Endodermal cell (in vitro differentiated cells): ENCODE data around the gene GSDMA. TPM values are rescaled to one million over a fixed set of nuclear protein-coding genes. Genes with fewer than 3 reads are reported as not detected.

Experiments
- DNase-seq: peaks from one replicate; pipeline ENCODE4 v3.0.0-alpha.2; 2017
- H3K27ac ChIP-seq: 2 replicates; pipeline ENCODE4 v1.5.1; 2013; ENCODE audit warnings: mild to moderate bottlenecking, low read depth, low read length, moderate library complexity
- H3K27me3 ChIP-seq: 2 replicates; pipeline ENCODE4 v1.6.1; 2013; ENCODE audit warnings: mild to moderate bottlenecking, low read length, moderate library complexity; ENCODE audit not compliant: insufficient read depth, control insufficient read depth, poor library complexity, severe bottlenecking
- H3K36me3 ChIP-seq: 2 replicates; pipeline ENCODE4 v1.7.0; 2013; ENCODE audit warnings: mild to moderate bottlenecking, low read length, moderate library complexity; ENCODE audit not compliant: control insufficient read depth, insufficient read depth
- H3K4me1 ChIP-seq: one replicate; pipeline ENCODE4 v1.7.0; 2013; ENCODE audit warnings: low read length; ENCODE audit not compliant: control insufficient read depth, insufficient read depth
- H3K4me3 ChIP-seq: 2 replicates; pipeline ENCODE4 v1.5.1; 2013; ENCODE audit warnings: mild to moderate bottlenecking, low read length, moderate library complexity
- H3K9ac ChIP-seq: 2 replicates; pipeline ENCODE4 v1.6.1; 2013; ENCODE audit warnings: mild to moderate bottlenecking, low read length, moderate library complexity; ENCODE audit not compliant: poor library complexity, severe bottlenecking; ENCODE audit errors: extremely low read depth
- H3K9me3 ChIP-seq: 2 replicates; pipeline ENCODE4 v1.6.1; 2013; ENCODE audit warnings: mild to moderate bottlenecking, low read length, moderate library complexity; ENCODE audit not compliant: control insufficient read depth
- H3K27ac Mint-ChIP-seq: 2 replicates; pipeline ENCODE4 v1.8.0; 2020; ENCODE audit warnings: mixed read lengths
- H3K27me3 Mint-ChIP-seq: 2 replicates; pipeline ENCODE4 v1.8.0; 2021; ENCODE audit warnings: mild to moderate bottlenecking, mixed read lengths; ENCODE audit not compliant: insufficient read depth
- H3K36me3 Mint-ChIP-seq: 2 replicates; pipeline ENCODE4 v1.8.0; 2020; ENCODE audit warnings: low read depth, mixed read lengths
- H3K4me1 Mint-ChIP-seq: 2 replicates; pipeline ENCODE4 v1.8.0; 2020; ENCODE audit warnings: mixed read lengths
- H3K4me3 Mint-ChIP-seq: 2 replicates; pipeline ENCODE4 v1.8.0; 2020; ENCODE audit warnings: mild to moderate bottlenecking, moderate library complexity, mixed read lengths
- H3K9me3 Mint-ChIP-seq: 2 replicates; pipeline ENCODE4 v1.8.0; 2020; ENCODE audit warnings: mild to moderate bottlenecking, mixed read lengths
- CTCF ChIP-seq: fragments of 200-600 bp; sonication (generic); conservative IDR thresholded peaks from 2 replicates; pipeline ENCODE4 v1.5.0; 2021; ENCODE audit warnings: antibody characterized with exemption, mild to moderate bottlenecking
- WGBS, 2 experiments: methylation state at CpG; one replicate each; pipeline versions ENCODE4 v1.1.5 to v1.1.7; 2013; ENCODE audit warnings: missing lambda C conversion rate in 2 of 2, mixed read lengths in 1 of 2; ENCODE audit not compliant: insufficient coverage in 1 of 2, insufficient read length in 1 of 2; 5-methylcytosine and 5-hydroxymethylcytosine counted together
- total RNA-seq, 2 donors: library from RNA; stranded (reverse); fragmentation: NEBNext Ultra II Directional in 1 of 2; extraction: Animal tissue kit (Norgen Biotek cat#: 25700) in 1 of 2; gene quantifications; 2 replicates in 1 of 2; 3 replicates in 1 of 2; pipeline ENCODE4 v1.2.1, GENCODE V29; 2021

GSDMA gene
- total RNA-seq, 2 donors from 2014 or later: not detected

GRCh38 chr17:39916918-39917317 lies 45.9 kb upstream of the GSDMA start:
- DNase-seq: no peak
- H3K9ac ChIP-seq: no peak overlapping the region
- no peaks in the 10 kb centered on the region for H3K4me1 Mint-ChIP-seq
- no peak overlapping the region for H3K4me3 ChIP-seq
- H3K27ac ChIP-seq: no peak overlapping the region
- no peaks in the 10 kb centered on the region for H3K9me3 ChIP-seq
- no peaks in the 10 kb centered on the region for H3K27me3 ChIP-seq
- no peak overlapping the region for H3K4me3 Mint-ChIP-seq
- no peaks in the 10 kb centered on the region for H3K27me3 Mint-ChIP-seq
- H3K27ac Mint-ChIP-seq: no peak overlapping the region
- no peaks in the 10 kb centered on the region for H3K4me1 ChIP-seq
- WGBS, 2 experiments: 91 to 97% methylated on average over 4 to 7 of the region's 7 CpGs
- peaks cover 34% of the 10 kb centered on the region for H3K36me3 Mint-ChIP-seq
- peak; percentile 61 for TF ChIP-seq CTCF
- H3K9me3 Mint-ChIP-seq: no peaks in the 10 kb centered on the region
- H3K36me3 ChIP-seq: peaks cover 19% of the 10 kb centered on the region

DNA sequence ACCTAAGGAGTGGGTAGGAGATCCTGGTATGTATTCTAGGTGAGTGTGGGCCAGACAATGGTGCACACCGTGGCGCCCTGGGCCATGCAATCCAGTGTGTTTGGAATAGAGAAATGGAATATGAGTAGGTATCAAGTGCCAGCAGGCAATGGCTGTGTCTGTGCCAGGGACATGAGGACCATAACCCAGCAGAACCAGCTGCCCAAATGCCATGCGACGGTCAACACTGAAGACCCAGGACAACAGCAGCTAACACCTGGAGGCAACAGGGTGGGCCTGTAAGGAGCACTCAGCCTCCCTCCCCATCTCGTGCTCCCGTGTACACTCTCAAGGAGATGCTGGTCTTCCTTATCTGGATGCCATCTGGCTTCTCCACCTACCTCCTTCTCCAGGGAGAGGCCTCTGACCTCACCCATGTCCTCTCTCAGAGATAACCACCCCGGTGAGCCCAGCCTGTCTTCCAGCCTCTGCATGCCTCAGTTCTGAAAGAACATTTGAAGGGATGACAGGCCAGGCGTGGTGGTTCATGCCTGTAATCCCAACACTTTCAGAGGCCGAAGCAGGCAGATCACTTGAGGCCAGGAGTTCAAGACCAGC lies 43.6 kb upstream of the GSDMA start:
- no peak overlapping the region for H3K4me3 Mint-ChIP-seq
- Histone ChIP-seq H3K27me3 (no peaks in the 10 kb centered on the region), H3K9ac (no peak overlapping the region), H3K27ac (no peak overlapping the region), H3K4me3 (no peak overlapping the region), H3K36me3 (peaks cover 41% of the 10 kb centered on the region), H3K9me3 (no peaks in the 10 kb centered on the region), H3K4me1 (no peaks in the 10 kb centered on the region)
- no peaks in the 10 kb centered on the region for H3K27me3 Mint-ChIP-seq
- H3K36me3 Mint-ChIP-seq: peaks cover 41% of the 10 kb centered on the region
- no peaks in the 10 kb centered on the region for H3K9me3 Mint-ChIP-seq
- DNase-seq: no peak
- TF ChIP-seq CTCF: no peak
- H3K27ac Mint-ChIP-seq: no peak overlapping the region
- H3K4me1 Mint-ChIP-seq: peaks cover 2% of the 10 kb centered on the region
- WGBS, 2 experiments: 95 to 98% methylated on average over 7 to 9 of the region's 9 CpGs

- H3K4me1 ChIP-seq: no peaks in the 10 kb centered on the region
- H3K9me3 ChIP-seq: no peaks in the 10 kb centered on the region
- no peaks in the 10 kb centered on the region for H3K27me3 ChIP-seq
- 93 to 95% methylated on average over 12 to 19 of the region's 19 CpGs for WGBS, 2 experiments
- no peak overlapping the region for H3K27ac ChIP-seq
- no peak for DNase-seq
- peaks cover 41% of the 10 kb centered on the region for H3K36me3 ChIP-seq
- H3K27me3 Mint-ChIP-seq: no peaks in the 10 kb centered on the region
- peaks cover 12% of the 10 kb centered on the region for H3K4me1 Mint-ChIP-seq
- no peak overlapping the region for H3K4me3 ChIP-seq
- no peaks in the 10 kb centered on the region for H3K9me3 Mint-ChIP-seq
- no peak for TF ChIP-seq CTCF
- H3K36me3 Mint-ChIP-seq: peaks cover 43% of the 10 kb centered on the region
- no peak overlapping the region for H3K27ac Mint-ChIP-seq
- no peak overlapping the region for H3K9ac ChIP-seq
- no peak overlapping the region for H3K4me3 Mint-ChIP-seq
Measured at GRCh38 chr17:39920218-39921210, 42.3 kb upstream of the GSDMA start.
